Dermis microvascular lymphatic vessel endothelial cell (primary cell): ENCODE data around the gene ACTN4. TPM values are rescaled to one million over a fixed set of nuclear protein-coding genes. Genes with fewer than 3 reads are reported as not detected.

Source experiments
- DNase-seq, 2 donors: peaks; one replicate each; pipeline versions ENCODE4 v3.0.0 to v3.0.0-alpha.2; 2010; ENCODE audit warnings: low read depth in 2 of 2
- total RNA-seq: library from RNA; depleted of rRNA; stranded (reverse); fragments of >200 nt; gene quantifications from 2 replicates; pipeline ENCODE4 v1.2.1, GENCODE V29; 2014

Gene ACTN4
- total RNA-seq, 1 donor from 2014 or later: 126 TPM

DNA sequence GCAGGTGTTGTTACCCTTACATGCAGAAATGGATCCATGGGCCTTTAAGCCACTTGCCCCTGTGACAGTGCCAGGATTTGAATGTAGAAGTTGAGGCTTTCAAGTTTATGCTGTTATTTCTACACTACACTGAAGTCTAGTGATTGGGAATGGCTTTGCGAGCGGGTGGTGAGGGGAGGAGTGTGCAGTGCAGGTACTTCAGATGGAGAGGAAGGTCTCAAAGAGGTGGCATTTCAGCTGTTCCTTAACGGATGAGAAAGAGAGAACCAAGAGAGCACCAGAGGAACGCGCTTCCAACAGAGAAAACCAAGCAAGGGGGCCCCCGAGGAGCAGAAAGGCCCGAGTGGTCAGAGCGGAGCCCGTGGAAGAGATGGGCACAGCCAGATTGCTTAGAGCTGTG is 13.3 kb downstream of the ACTN4 start:
- no peak for DNase-seq

DNA sequence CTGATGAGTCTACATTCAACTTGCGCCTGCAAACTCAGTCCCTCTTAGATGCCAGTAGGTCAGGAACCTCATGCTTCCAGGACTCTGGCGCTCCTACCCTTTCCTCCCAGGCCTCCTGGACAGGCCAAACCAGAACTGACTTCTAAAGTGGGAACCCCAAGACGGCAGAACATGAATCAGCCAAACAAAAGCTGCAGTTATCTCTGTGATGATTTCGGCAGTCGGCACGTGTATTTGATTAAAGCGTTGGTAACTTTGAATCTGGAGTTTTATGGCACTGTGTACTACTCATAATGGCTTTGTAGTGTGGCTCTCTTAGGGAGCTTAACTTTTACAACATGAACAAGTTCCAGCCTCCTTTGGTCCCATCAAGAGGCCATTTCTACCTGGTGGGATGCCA is 13.7 kb downstream of the ACTN4 start:
- no peak for DNase-seq

GRCh38 chr19:38661996-38662395 is 14.5 kb downstream of the ACTN4 start:
- no peak for DNase-seq

DNA sequence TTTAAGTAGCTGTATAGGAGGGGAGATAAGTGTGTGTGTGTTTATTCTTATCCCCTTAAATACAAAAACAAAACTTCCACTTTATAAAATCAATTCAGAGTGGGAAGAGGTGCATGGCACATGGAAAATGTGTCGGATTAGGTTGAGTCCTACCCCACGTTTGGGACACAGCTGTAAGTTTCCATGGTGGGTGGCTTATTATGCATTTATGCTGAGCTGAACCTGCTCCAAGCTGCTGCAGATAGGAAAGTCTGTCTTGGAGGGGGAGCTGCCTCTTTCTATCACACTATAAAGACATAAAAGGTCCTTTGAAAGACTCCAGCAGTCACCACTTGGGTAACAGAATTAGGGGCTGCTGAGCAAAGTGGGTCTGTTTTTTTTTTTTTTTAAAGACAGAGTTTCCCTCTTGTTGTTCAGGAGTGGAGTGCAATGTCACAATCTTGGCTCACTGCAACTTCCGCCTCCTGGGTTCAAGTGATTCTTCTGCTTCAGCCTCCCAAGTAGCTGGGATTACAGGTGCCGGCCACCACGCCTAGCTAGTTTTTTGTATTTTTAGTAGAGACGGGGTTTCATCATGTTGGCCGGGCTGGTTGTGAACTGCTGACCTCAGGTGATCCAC is 15.2 kb downstream of the ACTN4 start:
- DNase-seq: no peak

DNA sequence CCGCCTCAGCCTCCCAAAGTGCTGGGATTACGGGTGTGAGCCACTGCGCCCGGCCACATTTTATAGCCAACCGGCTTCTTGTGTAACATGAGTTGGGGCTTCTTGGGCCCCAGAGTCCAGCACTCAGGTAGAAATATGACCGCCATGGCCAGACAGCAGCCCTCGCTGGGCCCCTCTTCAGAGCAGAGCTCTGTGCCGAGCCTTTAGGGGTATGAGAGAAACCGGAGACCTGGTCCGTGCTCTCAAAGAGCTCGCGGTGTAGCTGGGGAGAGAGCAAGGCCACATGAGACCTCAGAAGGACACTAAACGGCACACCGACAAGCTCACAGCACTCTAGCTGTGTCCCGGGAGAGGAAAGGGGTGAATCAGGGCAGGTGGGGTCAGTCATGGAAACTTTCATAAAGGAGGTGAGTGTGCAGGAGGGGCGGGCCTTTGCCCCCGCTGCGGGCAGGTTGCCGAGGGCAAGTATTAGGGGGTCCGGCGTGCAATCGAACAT is 15.8 kb downstream of the ACTN4 start:
- no peak for DNase-seq

GRCh38 chr19:38663957-38664502 is 16.6 kb downstream of the ACTN4 start:
- DNase-seq: no peak

DNA sequence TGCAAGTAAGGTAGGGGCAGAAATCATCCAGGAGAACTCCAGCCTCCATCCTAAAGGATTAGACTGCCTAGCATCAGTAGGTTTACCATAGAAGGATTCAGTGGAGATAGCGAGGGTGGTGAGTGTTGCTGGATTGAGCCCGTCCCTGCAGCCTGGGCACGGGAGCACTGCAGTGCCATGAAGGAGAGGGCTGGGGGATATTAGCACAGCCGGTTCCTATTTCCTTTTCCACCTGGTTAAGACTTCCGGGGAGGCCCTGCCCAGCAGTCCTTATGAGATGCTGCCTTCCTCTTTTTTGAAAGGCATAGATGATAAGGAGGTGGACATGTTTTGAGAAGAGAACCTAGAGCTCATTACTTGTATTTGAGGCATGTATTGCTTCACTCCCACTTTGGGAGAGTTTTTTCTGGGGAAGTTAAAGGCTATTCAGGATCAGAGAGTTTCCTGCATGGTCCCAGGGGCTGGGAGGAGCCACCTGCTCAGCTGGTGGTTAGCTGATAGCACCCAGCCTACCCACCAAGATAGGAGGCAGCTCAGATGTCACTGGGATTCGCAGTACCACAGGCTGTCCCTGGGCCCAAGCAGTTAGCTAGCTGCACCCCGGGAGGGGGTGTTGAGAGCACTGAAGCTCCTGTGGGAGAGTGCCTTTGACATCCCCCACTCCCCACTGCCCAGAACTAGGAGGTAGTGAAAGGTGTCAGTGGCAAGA is 17.2 kb downstream of the ACTN4 start:
- no peak for DNase-seq

DNA sequence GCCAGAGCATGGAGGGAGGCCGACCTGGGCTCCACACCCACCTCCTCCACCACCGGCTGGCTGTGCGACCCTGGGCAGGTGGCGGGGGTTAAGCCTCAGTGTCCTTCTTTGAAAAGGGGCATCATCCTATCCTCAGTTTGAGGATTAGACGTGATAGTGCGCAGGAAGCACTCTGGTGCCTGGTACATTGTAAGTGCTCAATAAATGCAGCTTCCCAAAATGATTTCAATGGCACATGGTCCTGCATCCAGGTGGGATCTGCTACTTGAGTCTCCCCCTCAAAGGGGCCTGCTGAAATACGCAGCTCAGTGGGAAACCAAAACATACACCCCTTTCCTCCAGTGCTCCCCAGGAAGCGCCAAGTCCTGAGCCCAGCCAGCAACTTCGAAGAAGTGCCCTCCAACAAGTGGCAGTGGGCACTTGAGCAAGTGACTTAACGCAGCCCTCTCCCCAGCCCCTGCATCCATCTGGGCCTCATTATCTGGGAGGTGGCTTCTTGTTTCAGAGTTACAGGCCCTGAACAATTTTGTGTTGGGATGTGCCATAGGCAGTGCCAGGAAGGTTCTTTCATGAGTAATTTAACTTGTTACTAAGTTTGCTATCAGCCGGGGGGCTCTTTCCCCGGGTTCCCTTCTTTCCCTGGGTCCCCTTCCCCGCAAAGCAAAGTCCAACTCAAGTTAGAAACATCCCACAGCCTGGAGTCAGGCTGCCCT is 17.9 kb downstream of the ACTN4 start:
- no peak for DNase-seq

DNA sequence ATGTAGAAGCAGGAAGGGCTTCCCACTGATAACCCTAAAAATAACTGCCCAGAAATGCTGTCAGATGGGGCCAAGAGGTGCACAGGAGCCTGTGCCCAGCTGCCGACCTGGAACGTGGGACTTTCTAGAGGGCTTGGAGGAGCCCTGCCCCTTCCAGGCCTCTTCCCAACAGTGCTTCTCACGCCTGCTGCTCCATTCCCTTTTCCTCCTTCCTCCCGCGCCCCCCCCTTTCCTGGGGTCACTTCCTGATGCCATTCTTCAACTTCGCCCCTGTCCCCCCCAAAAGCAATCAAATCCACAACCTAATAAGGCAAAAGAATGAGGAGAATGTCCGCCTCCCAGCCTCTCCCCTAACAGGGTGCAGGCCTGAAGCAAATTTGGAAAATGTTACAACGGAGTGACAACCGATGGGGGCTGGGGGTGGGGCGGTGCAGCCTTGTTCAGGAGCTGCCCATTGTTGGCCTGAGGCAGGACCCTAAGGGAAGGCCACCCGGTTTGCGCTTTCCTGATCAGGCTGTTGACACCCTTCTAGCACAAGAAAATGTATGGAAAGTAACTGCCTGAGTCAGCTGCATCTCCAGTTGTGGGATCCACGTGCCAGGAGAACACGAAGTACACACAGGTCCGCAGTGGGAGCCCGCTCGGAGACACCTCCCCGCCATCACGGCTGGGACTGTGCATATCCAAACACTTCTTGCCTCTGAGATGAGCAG is 18.7 kb downstream of the ACTN4 start:
- DNase-seq: peak; percentile 86 to 88

GRCh38 chr19:38666663-38667511 is 19.4 kb downstream of the ACTN4 start:
- peak in 1 of 2 donors; percentile 90 for DNase-seq

DNA sequence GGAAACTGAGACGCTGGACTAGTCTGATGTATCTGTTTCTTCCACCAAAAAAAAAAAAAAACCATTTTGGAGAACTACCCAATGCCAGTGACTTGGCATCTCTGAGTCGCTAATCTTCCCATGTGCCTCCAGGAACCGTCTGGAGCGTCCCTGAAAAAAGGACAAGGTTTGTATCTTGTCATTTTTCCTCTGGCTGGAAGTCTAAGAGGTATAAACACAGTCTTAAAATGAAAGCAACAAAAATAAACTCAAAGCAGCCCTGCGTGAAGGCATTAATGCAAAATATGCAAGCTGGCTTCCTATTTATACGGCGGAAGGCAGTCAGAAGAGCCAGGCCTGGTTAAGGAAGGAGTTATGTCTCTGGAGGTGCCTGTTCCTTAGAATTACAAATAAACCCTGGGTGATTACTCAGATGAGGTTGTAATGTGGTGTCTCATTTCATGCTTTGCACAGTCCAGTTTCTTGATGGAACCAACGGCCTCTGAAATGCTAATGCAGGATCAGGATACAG is 20.3 kb downstream of the ACTN4 start:
- DNase-seq: no peak

- no peak for DNase-seq
Observed at GRCh38 chr19:38669552-38669951, 22.1 kb downstream of the ACTN4 start.

GRCh38 chr19:38670921-38671398 is 23.5 kb downstream of the ACTN4 start:
- DNase-seq: peak in 1 of 2 donors; percentile 53

DNA sequence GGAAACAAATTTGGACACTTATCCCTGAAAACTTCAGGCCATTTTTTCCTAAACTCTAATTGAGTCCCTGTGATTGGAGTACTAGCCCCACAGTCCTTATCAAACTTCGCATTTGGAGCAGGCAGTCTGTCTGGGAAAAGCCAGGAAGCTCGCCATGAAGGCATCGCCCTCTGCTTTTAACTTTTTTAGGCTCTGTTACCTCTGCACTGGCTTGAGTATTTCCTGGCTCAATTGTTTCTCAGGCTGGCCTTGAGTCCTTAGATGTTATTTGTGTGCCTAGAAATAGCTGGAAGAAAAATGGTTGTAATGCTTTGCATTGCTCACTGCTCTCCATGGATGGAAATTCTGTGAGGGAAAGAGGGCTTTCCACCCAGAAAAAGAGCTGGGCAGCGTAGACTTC is 24.2 kb downstream of the ACTN4 start:
- DNase-seq: no peak

- DNase-seq: no peak
Observed at GRCh38 chr19:38673030-38673429, 25.6 kb downstream of the ACTN4 start.

GRCh38 chr19:38674388-38675171 is 27.1 kb downstream of the ACTN4 start:
- DNase-seq: no peak

DNA sequence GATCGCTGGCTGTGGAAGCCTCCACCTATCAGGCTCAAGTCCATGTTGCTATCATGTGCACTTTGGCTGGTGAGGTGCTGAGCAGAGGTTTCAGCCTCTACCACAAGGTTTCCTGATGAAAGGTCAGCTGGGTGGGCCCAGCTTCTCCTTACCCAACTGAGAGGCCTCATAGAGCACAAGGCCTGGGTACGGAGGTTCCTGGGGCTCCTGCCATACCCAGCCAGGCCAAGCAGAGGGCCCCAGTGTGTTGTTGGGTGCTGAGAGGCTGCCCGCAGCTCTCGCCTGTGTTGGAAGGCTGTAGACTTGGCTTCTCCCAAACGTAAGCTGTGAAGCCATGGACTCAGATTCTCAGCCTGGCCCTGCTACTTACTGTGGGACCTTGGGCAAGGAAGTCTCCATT is 28.2 kb downstream of the ACTN4 start:
- DNase-seq: no peak

DNA sequence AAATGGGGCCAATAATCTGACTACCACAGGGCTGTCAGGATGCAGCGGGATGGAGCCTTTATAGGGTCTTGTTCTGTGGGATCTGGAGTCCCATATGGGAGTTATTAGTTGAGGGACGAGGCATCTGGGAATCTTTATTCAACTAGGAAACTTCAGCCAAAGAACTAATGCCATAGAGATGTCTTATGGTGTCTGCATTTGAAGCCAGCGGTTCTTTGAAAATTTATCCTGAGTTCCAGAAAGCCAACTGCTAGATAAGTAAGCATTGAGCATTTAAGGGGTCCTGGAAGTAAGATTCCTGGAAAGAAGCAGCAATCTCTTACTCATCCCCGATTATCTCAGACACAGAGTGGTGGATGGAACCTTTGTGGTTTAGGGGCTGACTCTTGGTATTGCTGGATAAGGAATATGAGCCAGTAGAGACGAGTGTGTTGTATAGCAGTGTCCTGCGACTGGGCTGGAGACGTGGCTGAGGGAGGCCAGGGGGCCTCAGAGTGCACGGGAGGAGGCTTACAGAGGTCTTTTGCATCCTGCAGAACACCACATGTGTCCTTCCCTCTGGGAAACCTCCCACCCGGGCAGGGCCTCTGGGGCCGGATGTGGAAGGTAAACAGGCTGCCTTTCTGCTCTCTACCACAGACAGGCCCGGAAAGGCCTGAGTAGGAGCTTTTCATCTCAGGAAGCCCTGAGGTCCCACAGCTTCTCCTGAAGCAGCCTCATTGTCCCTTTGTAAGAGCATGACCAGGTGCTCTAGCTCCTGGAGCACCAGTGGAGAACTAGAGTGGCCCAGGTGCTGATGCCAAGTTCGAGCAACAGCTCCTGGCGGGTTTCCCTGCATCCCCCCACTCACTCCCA is 28.8 kb downstream of the ACTN4 start:
- DNase-seq: peak in 1 of 2 donors; percentile 67
